ENCODE data around the gene SDC4. TPM values are rescaled to one million over a fixed set of nuclear protein-coding genes. Genes with fewer than 3 reads are reported as not detected.

Gene SDC4
- total and polyA plus RNA-seq, 5 donors = 57.5 to 125 (median 62.3) TPM

Other genes starting within 250 kb of the SDC4 start
- gene KCNS1, start 247.3 kb downstream of the SDC4 start, total RNA-seq = 1 to 10 TPM in 1 of 4 donors, under 1 TPM in 3; 0.37 to 1.2 (median 0.58) TPM
- gene KCNS1, start 247.3 kb downstream of the SDC4 start, polyA plus RNA-seq = 0.27 TPM
- not detected for gene WFDC5, start 233.2 kb downstream of the SDC4 start, total RNA-seq
- not detected for gene WFDC5, start 233.2 kb downstream of the SDC4 start, polyA plus RNA-seq
- gene WFDC12, start 224.0 kb downstream of the SDC4 start, total RNA-seq = not detected
- gene WFDC12, start 224.0 kb downstream of the SDC4 start, polyA plus RNA-seq = not detected
- gene PI3, start 173.5 kb downstream of the SDC4 start, total RNA-seq = not detected
- gene PI3, start 173.5 kb downstream of the SDC4 start, polyA plus RNA-seq = not detected
- gene SEMG1, start 141.4 kb downstream of the SDC4 start, total RNA-seq = not detected
- not detected for gene SEMG1, start 141.4 kb downstream of the SDC4 start, polyA plus RNA-seq
- gene SEMG2, start 127.1 kb downstream of the SDC4 start, total RNA-seq = not detected
- not detected for gene SEMG2, start 127.1 kb downstream of the SDC4 start, polyA plus RNA-seq
- 10 to 100 TPM in 2 of 4 donors, 1 to 10 TPM in 2; 1.4 to 16.6 (median 10.3) TPM for gene SLPI, start 93.9 kb downstream of the SDC4 start, total RNA-seq
- gene SLPI, start 93.9 kb downstream of the SDC4 start, polyA plus RNA-seq = 2.1 TPM
- not detected for gene RBPJL, start 41.6 kb downstream of the SDC4 start, total RNA-seq
- not detected for gene RBPJL, start 41.6 kb downstream of the SDC4 start, polyA plus RNA-seq
- under 1 TPM in 3 of 4 donors, not detected in 1; 0.15 to 0.20 (median 0.17) TPM for gene MATN4, start 40.1 kb downstream of the SDC4 start, total RNA-seq
- gene MATN4, start 40.1 kb downstream of the SDC4 start, polyA plus RNA-seq = 0.05 TPM
- gene SYS1, start 14.7 kb upstream of the SDC4 start, total RNA-seq = 10 to 100 TPM; 21.5 to 28.7 (median 25.8) TPM
- 17.1 TPM for gene SYS1, start 14.7 kb upstream of the SDC4 start, polyA plus RNA-seq
- gene TP53TG5, start 29.9 kb upstream of the SDC4 start, total RNA-seq = 1 to 10 TPM in 3 of 4 donors, under 1 TPM in 1; 0.82 to 1.5 (median 1.4) TPM
- 0.95 TPM for gene TP53TG5, start 29.9 kb upstream of the SDC4 start, polyA plus RNA-seq
- 100 to 1,000 TPM; 163 to 208 (median 178) TPM for gene DBNDD2, start 59.9 kb upstream of the SDC4 start, total RNA-seq
- gene DBNDD2, start 59.9 kb upstream of the SDC4 start, polyA plus RNA-seq = 228 TPM
- 100 to 1,000 TPM; 116 to 134 (median 125) TPM for gene PIGT, start 67.7 kb upstream of the SDC4 start, total RNA-seq
- 140 TPM for gene PIGT, start 67.7 kb upstream of the SDC4 start, polyA plus RNA-seq
- 1 to 10 TPM; 1.1 to 2.7 (median 1.9) TPM for gene WFDC2, start 121.3 kb upstream of the SDC4 start, total RNA-seq
- 2.6 TPM for gene WFDC2, start 121.3 kb upstream of the SDC4 start, polyA plus RNA-seq
- gene SPINT3, start 167.2 kb upstream of the SDC4 start, total RNA-seq = not detected
- not detected for gene SPINT3, start 167.2 kb upstream of the SDC4 start, polyA plus RNA-seq
- gene WFDC6, start 191.1 kb upstream of the SDC4 start, total RNA-seq = not detected
- not detected for gene WFDC6, start 191.1 kb upstream of the SDC4 start, polyA plus RNA-seq
- gene EPPIN, start 199.0 kb upstream of the SDC4 start, total RNA-seq = under 1 TPM in 1 of 4 donors, not detected in 3; 0.09 TPM
- not detected for gene EPPIN, start 199.0 kb upstream of the SDC4 start, polyA plus RNA-seq
- gene WFDC8, start 230.9 kb upstream of the SDC4 start, total RNA-seq = not detected
- not detected for gene WFDC8, start 230.9 kb upstream of the SDC4 start, polyA plus RNA-seq